ENCODE measurements around the gene CCDC146. TPM values are rescaled to one million over a fixed set of nuclear protein-coding genes. Genes with fewer than 3 reads are reported as not detected.

CCDC146 gene
- total and polyA plus RNA-seq, 2 of the 8 experiments (the other 6 are each of a cell fraction or from before 2014, with no cell fraction given), result 0.88 to 2.4 TPM

- 81% methylated on average over 3 of the region's 3 CpGs; no CpG with 5 or more reads in 1 of the 2 experiments for WGBS, 2 experiments (ENCODE audit: extremely low coverage in 1 of 2, insufficient coverage in 1 of 2, insufficient read length in 1 of 2, insufficient replicate concordance in 2 of 2, low coverage in 1 of 2, low lambda C conversion rate in 2 of 2, missing lambda C conversion rate in 1 of 2)
- no peaks in the 10 kb centered on the region for H3K4me1 ChIP-seq (replicated peaks in 1 of 4; ENCODE audit: control insufficient read depth in 3 of 4, insufficient read depth in 4 of 4, low read length in 3 of 4)
- H3K27ac ChIP-seq (ENCODE audit: low read depth, low read length), result no peak overlapping the region
- no peak for DNase-seq (ENCODE audit: low read depth in 1 of 2, low spot score in 2 of 2)
- no peak overlapping the region for H4K91ac ChIP-seq (replicated peaks; ENCODE audit: insufficient read length, low read length)
- no peak overlapping the region for H3K4me2 ChIP-seq (ENCODE audit: insufficient read depth in 1 of 2, low read depth in 2 of 2, low read length in 2 of 2)
- no peak for FAIRE-seq
- H2BK20ac ChIP-seq (ENCODE audit: low read length), result no peak overlapping the region
- H3K4ac ChIP-seq (replicated peaks; ENCODE audit: insufficient read length, low read depth, low read length), result no peak overlapping the region
- no peak for TF ChIP-seq ZNF274 (IDR thresholded peaks at IDR 0.05; ENCODE audit: borderline replicate concordance, extremely low read depth, low read length)
- TF ChIP-seq RNF2 (IDR thresholded peaks at IDR 0.05; ENCODE audit: borderline replicate concordance, low read depth, low read length, missing control alignments, poor library complexity, severe bottlenecking), result no peak
- TF ChIP-seq MAX (IDR thresholded peaks at IDR 0.05), result no peak
- TF ChIP-seq JUN (IDR thresholded peaks at IDR 0.05; ENCODE audit: low read depth, low read length), result no peak
- H3K79me2 ChIP-seq (ENCODE audit: control insufficient read depth in 1 of 2, insufficient read depth in 2 of 2, low read length in 2 of 2), result no peaks in the 10 kb centered on the region
- CTCF ChIA-PET (ENCODE audit: partially characterized antibody), result no interaction called here
- no peak overlapping the region for H2AK5ac ChIP-seq (ENCODE audit: low read depth, low read length)
- H3K18ac ChIP-seq (ENCODE audit: extremely low read depth, low read length), result no peak overlapping the region
- no peak overlapping the region for H4K8ac ChIP-seq (ENCODE audit: extremely low read depth, insufficient read depth, low read length)
- H2BK12ac ChIP-seq (ENCODE audit: low read depth, low read length), result no peak overlapping the region
- no peak overlapping the region for H3K4me3 ChIP-seq (ENCODE audit: extremely low read depth in 1 of 4, insufficient read depth in 2 of 4, low read depth in 3 of 4, low read length in 4 of 4)
- no peak overlapping the region for H2BK5ac ChIP-seq (ENCODE audit: low read depth, low read length)
- no peak overlapping the region for H2BK120ac ChIP-seq (replicated peaks; ENCODE audit: low read depth, low read length)
- no peaks in the 10 kb centered on the region for H3K79me1 ChIP-seq (ENCODE audit: low read depth, low read length)
- POLR2A ChIA-PET (ENCODE audit: partially characterized antibody), result no interaction called here
- H2BK15ac ChIP-seq (ENCODE audit: low read length), result no peak overlapping the region
- H3K9ac ChIP-seq (replicated peaks in 1 of 4; ENCODE audit: extremely low read depth in 1 of 4, low read depth in 3 of 4, low read length in 3 of 4), result no peak overlapping the region
- no peak overlapping the region for H2AFZ ChIP-seq (ENCODE audit: low read length)
- no peaks in the 10 kb centered on the region for H4K20me1 ChIP-seq (replicated peaks in 1 of 2; ENCODE audit: control insufficient read depth in 1 of 2, insufficient read depth in 2 of 2, low read length in 2 of 2)
- H3K23ac ChIP-seq (ENCODE audit: insufficient read length), result no peak overlapping the region
- H3K36me3 ChIP-seq (ENCODE audit: control insufficient read depth in 2 of 4, insufficient read depth in 4 of 4, low read length in 3 of 4), result no peaks in the 10 kb centered on the region
- no peak overlapping the region for H3K56ac ChIP-seq (replicated peaks; ENCODE audit: insufficient read length, low read depth, low read length)
- no peak overlapping the region for H3K14ac ChIP-seq (ENCODE audit: insufficient read length)
- H3K9me3 ChIP-seq (ENCODE audit: insufficient read depth in 2 of 2, low read depth in 1 of 2, low read length in 1 of 2), result no peaks in the 10 kb centered on the region
- no peaks in the 10 kb centered on the region for H3K27me3 ChIP-seq (replicated peaks in 1 of 4; ENCODE audit: control insufficient read depth in 3 of 4, extremely low read depth in 1 of 4, insufficient read depth in 3 of 4, low read length in 3 of 4)
- no peak overlapping the region for H4K5ac ChIP-seq (ENCODE audit: insufficient read length, low read depth, low read length)
- H3K23me2 ChIP-seq (ENCODE audit: low read depth, low read length), result no peaks in the 10 kb centered on the region
These were observed 130.7 kb downstream of the CCDC146 start for GRCh38 chr7:77253151-77253550.

Measured in H1 (cell line).